GM23248 (cell line): Measurements from ENCODE around the gene SCGN. TPM values are rescaled to one million over a fixed set of nuclear protein-coding genes. Genes with fewer than 3 reads are reported as not detected.

ENCODE experiments used
- DNase-seq: peaks from one replicate; pipeline ENCODE4 v3.0.0-alpha.2; 2015
- H2AFZ ChIP-seq: fragments of 200-600 bp; sonication (generic); 2 replicates; pipeline ENCODE4 v1.6.1; 2016; ENCODE audit warnings: antibody characterized with exemption
- H3F3A ChIP-seq: fragments of 200-600 bp; sonication (generic); 2 replicates; pipeline ENCODE4 v1.6.1; 2016; ENCODE audit warnings: mild to moderate bottlenecking, antibody characterized with exemption, mixed run types; ENCODE audit not compliant: insufficient read depth
- H3K27ac ChIP-seq: fragments of 200-600 bp; sonication (generic); 2 replicates; pipeline ENCODE4 v1.5.1; 2016; ENCODE audit warnings: mild to moderate bottlenecking
- H3K27me3 ChIP-seq: fragments of 200-600 bp; sonication (generic); replicated peaks from 2 replicates; pipeline ENCODE4 v1.6.1; 2016; ENCODE audit warnings: mild to moderate bottlenecking; ENCODE audit not compliant: insufficient read depth
- H3K36me3 ChIP-seq: fragments of 200-600 bp; sonication (generic); 2 replicates; pipeline ENCODE4 v1.6.1; 2016; ENCODE audit warnings: low read depth, mild to moderate bottlenecking
- H3K4me1 ChIP-seq: fragments of 200-600 bp; sonication (generic); 2 replicates; pipeline ENCODE4 v1.6.1; 2016; ENCODE audit warnings: mild to moderate bottlenecking; ENCODE audit not compliant: insufficient read depth
- H3K4me2 ChIP-seq: fragments of 200-600 bp; sonication (generic); one replicate; pipeline ENCODE4 v1.6.1; 2016; ENCODE audit warnings: mild to moderate bottlenecking; ENCODE audit not compliant: unreplicated experiment
- H3K4me3 ChIP-seq: fragments of 200-600 bp; sonication (generic); 2 replicates; pipeline ENCODE4 v1.5.1; 2016; ENCODE audit warnings: mild to moderate bottlenecking
- H3K79me2 ChIP-seq: fragments of 200-600 bp; sonication (generic); 2 replicates; pipeline ENCODE4 v1.6.1; 2016; ENCODE audit warnings: mild to moderate bottlenecking; ENCODE audit not compliant: insufficient read depth
- H3K9ac ChIP-seq: fragments of 200-600 bp; sonication (generic); 2 replicates; pipeline ENCODE4 v1.6.1; 2016; ENCODE audit warnings: mild to moderate bottlenecking
- H3K9me2 ChIP-seq: fragments of 200-600 bp; sonication (generic); 2 replicates; pipeline ENCODE4 v1.6.1; 2016; ENCODE audit warnings: mixed run types, mild to moderate bottlenecking, moderate library complexity; ENCODE audit not compliant: insufficient read depth
- H3K9me3 ChIP-seq: fragments of 200-600 bp; sonication (generic); one replicate; pipeline ENCODE4 v1.6.1; 2017; ENCODE audit warnings: low read depth
- H4K20me1 ChIP-seq: fragments of 200-600 bp; sonication (generic); 2 replicates; pipeline ENCODE4 v1.6.0; 2016; ENCODE audit not compliant: insufficient read depth
- EZH2 ChIP-seq: fragments of 200-600 bp; sonication (generic); IDR thresholded peaks from 2 replicates; pipeline ENCODE4 v1.6.1; 2018; ENCODE audit warnings: antibody characterized with exemption, mild to moderate bottlenecking; ENCODE audit not compliant: insufficient read depth, poor library complexity, severe bottlenecking
- EZH2phosphoT487 ChIP-seq: fragments of 200-600 bp; sonication (generic); IDR thresholded peaks from 2 replicates; pipeline ENCODE4 v1.6.1; 2018; ENCODE audit warnings: antibody characterized with exemption, moderate library complexity, mild to moderate bottlenecking, low read depth; ENCODE audit not compliant: insufficient read depth
- WGBS, 2 experiments: methylation state at CpG; one replicate each; pipeline ENCODE4 v1.1.6; 2015 to 2017; ENCODE audit warnings: low lambda C conversion rate in 2 of 2, low coverage in 1 of 2; ENCODE audit errors: missing lambda C conversion rate in 2 of 2; 5-methylcytosine and 5-hydroxymethylcytosine counted together
- in situ Hi-C: fragments of 300-500 bp; cut with MboI; formaldehyde crosslinking; loops from 2 replicates; pipeline ENCODE4 v1.15.0; 2020
- polyA plus RNA-seq: library from polyadenylated mRNA; unstranded; fragments of >200 nt; fragmentation: Nextera tagmentation; extraction: Ambion mirVana; gene quantifications from 2 replicates; pipeline ENCODE4 v1.2.1, GENCODE V29; 2016
- total RNA-seq: library from RNA; depleted of rRNA; stranded (reverse); fragments of >200 nt; shearing (Covaris generic); gene quantifications from 2 replicates; pipeline ENCODE4 v1.2.3, GENCODE V29; 2014

SCGN gene
- total and polyA plus RNA-seq, 2 experiments from 2014 or later, result not detected

DNA sequence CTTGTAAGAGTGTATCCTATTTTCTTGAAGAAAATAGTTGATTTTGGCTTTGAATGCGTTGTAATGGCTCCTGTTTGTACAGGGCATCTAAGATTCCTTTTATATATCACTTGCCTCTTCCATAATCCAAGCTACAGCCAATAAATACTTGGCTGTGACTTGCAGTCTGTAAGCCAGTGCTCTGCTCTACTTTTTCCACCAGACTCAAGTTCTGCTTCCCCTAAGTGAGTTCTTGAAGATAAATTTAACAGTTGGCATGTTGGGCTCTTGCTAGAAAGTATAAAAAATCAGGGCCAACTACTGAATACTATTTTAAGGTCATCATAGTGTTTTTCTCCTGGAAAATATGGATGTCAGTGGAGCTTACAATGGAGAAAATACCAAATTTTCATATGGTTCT lies 36.5 kb upstream of the SCGN start:
- WGBS, 2 experiments, result 57 to 70% methylated on average over 1 of the region's 1 CpG
- in situ Hi-C loops, result loop anchor here (25.0 kb wide), 1 partner anchor 753 kb away; no protein-coding TSS in a partner anchor
- Histone ChIP-seq H3K9me2 (no peaks in the 10 kb centered on the region), H4K20me1 (no peaks in the 10 kb centered on the region), H3K27ac (no peak overlapping the region), H3K36me3 (no peaks in the 10 kb centered on the region), H3F3A (no peaks in the 10 kb centered on the region), H3K9ac (no peak overlapping the region), H2AFZ (no peak overlapping the region), H3K4me1 (no peaks in the 10 kb centered on the region), H3K4me2 (no peak overlapping the region), H3K79me2 (no peaks in the 10 kb centered on the region), H3K27me3 (no peaks in the 10 kb centered on the region), H3K4me3 (no peak overlapping the region), H3K9me3 (no peaks in the 10 kb centered on the region)
- no peak for TF ChIP-seq EZH2
- no peak for DNase-seq

DNA sequence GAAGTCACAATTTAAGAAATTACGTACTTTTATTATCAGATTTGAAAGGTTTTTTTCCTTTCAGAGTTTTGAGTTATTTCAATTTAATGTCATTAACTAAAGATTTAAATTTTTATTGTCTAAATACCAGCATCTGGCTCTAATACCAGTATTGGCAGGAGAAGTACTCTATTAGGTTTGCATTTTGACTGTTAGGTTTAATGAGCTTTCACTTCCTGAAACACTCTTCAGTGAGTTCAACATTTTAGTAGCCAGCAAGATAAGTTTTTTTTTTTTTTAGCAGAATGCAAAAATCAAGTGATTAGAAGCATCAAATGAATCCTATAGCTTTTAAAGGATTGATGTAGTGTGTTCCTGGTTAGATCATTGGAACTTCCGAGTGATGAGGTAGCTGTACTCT lies 34.0 kb upstream of the SCGN start:
- Histone ChIP-seq H2AFZ (no peak overlapping the region), H3K9me3 (no peaks in the 10 kb centered on the region), H3K4me2 (no peak overlapping the region), H3K36me3 (no peaks in the 10 kb centered on the region), H3K27me3 (no peaks in the 10 kb centered on the region), H3K9ac (no peak overlapping the region), H3F3A (no peaks in the 10 kb centered on the region), H3K27ac (no peak overlapping the region), H3K79me2 (no peaks in the 10 kb centered on the region), H3K4me1 (no peaks in the 10 kb centered on the region), H4K20me1 (no peaks in the 10 kb centered on the region), H3K4me3 (no peak overlapping the region), H3K9me2 (no peaks in the 10 kb centered on the region)
- WGBS, 2 experiments, result 68 to 73% methylated on average over 2 of the region's 2 CpGs
- TF ChIP-seq EZH2, result no peak
- no peak for TF ChIP-seq EZH2phosphoT487
- DNase-seq, result no peak
- in situ Hi-C loops, result loop anchor here (25.0 kb wide), 1 partner anchor 756 kb away; no protein-coding TSS in a partner anchor

DNA sequence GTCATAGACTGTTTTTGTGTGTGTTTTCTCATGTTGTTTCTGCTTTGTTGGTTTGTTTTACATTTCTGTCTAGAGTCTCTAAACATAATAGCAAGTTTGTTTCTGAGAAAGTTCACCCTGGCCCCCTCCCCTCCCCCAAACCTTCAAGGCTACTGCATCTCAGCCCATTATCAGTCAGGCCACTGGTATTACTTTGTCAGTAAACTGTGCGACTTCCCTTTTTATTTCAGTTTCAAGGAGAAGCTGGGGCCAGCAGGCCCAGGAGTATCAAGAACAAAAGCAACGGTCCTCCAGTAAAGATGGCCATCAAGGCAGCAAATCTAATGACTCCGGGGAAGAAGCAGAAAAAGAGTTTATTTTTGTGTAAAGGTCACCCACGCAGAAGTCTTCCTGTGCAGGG lies 32.8 kb upstream of the SCGN start:
- Histone ChIP-seq H3K9ac (no peak overlapping the region), H3K4me2 (no peak overlapping the region), H3K79me2 (no peaks in the 10 kb centered on the region), H3K4me3 (no peak overlapping the region), H3K36me3 (no peaks in the 10 kb centered on the region), H3K9me2 (no peaks in the 10 kb centered on the region), H3K4me1 (no peaks in the 10 kb centered on the region), H4K20me1 (no peaks in the 10 kb centered on the region), H3K27me3 (no peaks in the 10 kb centered on the region), H2AFZ (no peak overlapping the region), H3F3A (no peaks in the 10 kb centered on the region), H3K27ac (no peak overlapping the region), H3K9me3 (no peaks in the 10 kb centered on the region)
- TF ChIP-seq EZH2phosphoT487 (no peak), EZH2 (no peak)
- DNase-seq, result no peak
- in situ Hi-C loops, result loop anchor here (25.0 kb wide), 1 partner anchor 757 kb away; no protein-coding TSS in a partner anchor
- 65 to 72% methylated on average over 4 of the region's 4 CpGs for WGBS, 2 experiments

DNA sequence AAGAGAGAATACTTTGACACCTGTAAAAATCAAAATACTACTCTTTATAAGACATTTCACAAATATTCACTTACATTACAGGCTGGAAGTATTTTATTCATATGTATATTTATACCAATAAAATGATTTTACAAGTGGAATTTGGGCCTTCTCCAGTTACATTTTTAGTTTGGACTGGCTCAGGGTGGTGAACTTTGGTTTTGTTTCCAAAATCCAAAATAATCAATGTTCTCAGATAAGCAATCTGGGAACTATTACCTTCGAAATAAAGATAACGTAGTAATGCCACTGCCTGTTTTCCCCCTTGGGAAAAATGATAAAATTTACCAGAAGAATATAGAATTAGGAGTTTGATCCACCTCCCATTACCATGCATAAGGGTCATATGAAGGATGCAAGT lies 31.6 kb upstream of the SCGN start:
- Histone ChIP-seq H3K36me3 (no peaks in the 10 kb centered on the region), H3K27me3 (no peaks in the 10 kb centered on the region), H3K4me3 (no peak overlapping the region), H3K4me2 (no peak overlapping the region), H3K9me2 (no peaks in the 10 kb centered on the region), H3K4me1 (no peaks in the 10 kb centered on the region), H4K20me1 (no peaks in the 10 kb centered on the region), H3K79me2 (no peaks in the 10 kb centered on the region), H3K9ac (no peak overlapping the region), H2AFZ (no peak overlapping the region), H3K9me3 (no peaks in the 10 kb centered on the region), H3F3A (no peaks in the 10 kb centered on the region), H3K27ac (no peak overlapping the region)
- TF ChIP-seq EZH2phosphoT487 (no peak), EZH2 (no peak)
- 65 to 71% methylated on average over 2 of the region's 2 CpGs for WGBS, 2 experiments
- DNase-seq, result no peak
- in situ Hi-C loops, result loop anchor here (25.0 kb wide), 1 partner anchor 758 kb away; no protein-coding TSS in a partner anchor

DNA sequence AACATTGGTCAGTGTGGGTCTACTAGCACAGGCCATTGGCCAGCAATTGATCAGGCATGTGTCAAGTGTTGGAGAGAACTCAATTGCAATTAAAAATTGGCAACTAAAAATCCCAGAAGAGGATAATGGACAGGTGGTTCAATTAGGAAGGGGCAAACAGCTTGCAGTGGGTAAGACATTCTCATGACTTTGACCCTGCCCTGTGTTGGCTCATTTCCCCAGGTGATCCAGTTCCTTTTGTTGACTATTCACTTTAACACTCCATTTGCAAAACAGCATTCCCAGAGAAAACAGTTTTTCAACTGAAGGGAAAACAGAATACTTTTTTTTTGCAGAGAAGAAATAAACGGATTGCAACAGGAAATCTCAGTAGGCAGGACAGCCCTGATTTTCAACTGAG lies 28.9 kb upstream of the SCGN start:
- H3K9me3 ChIP-seq, result no peaks in the 10 kb centered on the region
- H3F3A ChIP-seq, result no peaks in the 10 kb centered on the region
- TF ChIP-seq EZH2phosphoT487, result no peak
- no peak for TF ChIP-seq EZH2
- H3K27me3 ChIP-seq, result no peaks in the 10 kb centered on the region
- no peak for DNase-seq
- no peak overlapping the region for H3K4me2 ChIP-seq
- H3K4me3 ChIP-seq, result no peak overlapping the region
- H3K79me2 ChIP-seq, result no peaks in the 10 kb centered on the region
- H2AFZ ChIP-seq, result no peak overlapping the region
- in situ Hi-C loops, result loop anchor here (25.0 kb wide), 1 partner anchor 761 kb away; no protein-coding TSS in a partner anchor
- H3K9ac ChIP-seq, result no peak overlapping the region
- no peaks in the 10 kb centered on the region for H3K36me3 ChIP-seq
- no peaks in the 10 kb centered on the region for H3K9me2 ChIP-seq
- H4K20me1 ChIP-seq, result no peaks in the 10 kb centered on the region
- H3K27ac ChIP-seq, result no peak overlapping the region
- H3K4me1 ChIP-seq, result no peaks in the 10 kb centered on the region
- 15 to 16% methylated on average over 1 of the region's 1 CpG for WGBS, 2 experiments
